Nephron (organoid): Measurements from ENCODE around the gene WASHC3.
A peak's percentile ranks its signal among the peaks of the same experiment; 100 is the strongest.

Source experiments
- H3K27ac Mint-ChIP-seq, 3 experiments: 2 replicates each; pipeline ENCODE4 v1.8.0; 2020; ENCODE audit warnings: mixed read lengths in 3 of 3, mild to moderate bottlenecking in 2 of 3, moderate library complexity in 1 of 3
- H3K27me3 Mint-ChIP-seq: 2 replicates; pipeline ENCODE4 v1.8.0; 2021; ENCODE audit warnings: low read depth, mild to moderate bottlenecking, moderate library complexity, mixed read lengths
- H3K36me3 Mint-ChIP-seq: 2 replicates; pipeline ENCODE4 v1.8.0; 2020; ENCODE audit warnings: low read depth, mixed read lengths
- H3K4me1 Mint-ChIP-seq: 2 replicates; pipeline ENCODE4 v1.8.0; 2020; ENCODE audit warnings: mixed read lengths
- H3K4me3 Mint-ChIP-seq, 3 experiments: 2 replicates each; pipeline ENCODE4 v1.8.0; 2020; ENCODE audit warnings: mild to moderate bottlenecking in 3 of 3, mixed read lengths in 3 of 3, moderate library complexity in 2 of 3
- H3K9me3 Mint-ChIP-seq: 2 replicates; pipeline ENCODE4 v1.8.0; 2020; ENCODE audit warnings: mixed read lengths
- TF ChIP-seq, protein P1 (sequence below), 3 experiments: fragments of 200-600 bp; sonication (generic); IDR thresholded peaks; one replicate each; pipeline ENCODE4 v1.5.0; 2021; ENCODE audit warnings: antibody characterized with exemption in 3 of 3; ENCODE audit not compliant: unreplicated experiment in 3 of 3

Gene WASHC3

DNA sequence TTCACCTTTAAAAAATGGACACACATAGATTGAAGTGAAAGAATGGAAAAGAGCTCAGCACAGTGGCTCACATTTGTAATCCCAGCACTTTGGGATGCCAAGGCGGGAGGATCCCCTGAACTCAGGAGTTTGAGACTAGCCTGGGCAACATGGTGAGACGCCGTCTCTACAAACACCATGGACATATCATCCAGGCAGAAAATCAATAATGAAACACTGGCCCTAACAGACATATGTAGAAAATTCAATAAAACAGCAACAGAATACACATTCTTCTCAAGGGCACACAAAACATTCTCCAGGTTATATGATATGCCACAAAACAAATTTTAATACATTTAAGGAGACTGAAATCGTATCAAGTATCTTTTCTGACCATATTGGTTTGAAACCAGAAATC lies 7.4 kb downstream of the WASHC3 start:
- TF ChIP-seq, protein P1, sequence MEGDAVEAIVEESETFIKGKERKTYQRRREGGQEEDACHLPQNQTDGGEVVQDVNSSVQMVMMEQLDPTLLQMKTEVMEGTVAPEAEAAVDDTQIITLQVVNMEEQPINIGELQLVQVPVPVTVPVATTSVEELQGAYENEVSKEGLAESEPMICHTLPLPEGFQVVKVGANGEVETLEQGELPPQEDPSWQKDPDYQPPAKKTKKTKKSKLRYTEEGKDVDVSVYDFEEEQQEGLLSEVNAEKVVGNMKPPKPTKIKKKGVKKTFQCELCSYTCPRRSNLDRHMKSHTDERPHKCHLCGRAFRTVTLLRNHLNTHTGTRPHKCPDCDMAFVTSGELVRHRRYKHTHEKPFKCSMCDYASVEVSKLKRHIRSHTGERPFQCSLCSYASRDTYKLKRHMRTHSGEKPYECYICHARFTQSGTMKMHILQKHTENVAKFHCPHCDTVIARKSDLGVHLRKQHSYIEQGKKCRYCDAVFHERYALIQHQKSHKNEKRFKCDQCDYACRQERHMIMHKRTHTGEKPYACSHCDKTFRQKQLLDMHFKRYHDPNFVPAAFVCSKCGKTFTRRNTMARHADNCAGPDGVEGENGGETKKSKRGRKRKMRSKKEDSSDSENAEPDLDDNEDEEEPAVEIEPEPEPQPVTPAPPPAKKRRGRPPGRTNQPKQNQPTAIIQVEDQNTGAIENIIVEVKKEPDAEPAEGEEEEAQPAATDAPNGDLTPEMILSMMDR (IDR thresholded peaks at IDR 0.05; ENCODE audit: unreplicated experiment in 3 of 3), result no peak
- Mint-ChIP-seq H3K4me3 (no peak overlapping the region), H3K27ac (no peak overlapping the region), H3K9me3 (peaks cover 3% of the 10 kb centered on the region), H3K27me3 (no peaks in the 10 kb centered on the region), H3K36me3 (peaks cover 61% of the 10 kb centered on the region), H3K4me1 (no peaks in the 10 kb centered on the region)

DNA sequence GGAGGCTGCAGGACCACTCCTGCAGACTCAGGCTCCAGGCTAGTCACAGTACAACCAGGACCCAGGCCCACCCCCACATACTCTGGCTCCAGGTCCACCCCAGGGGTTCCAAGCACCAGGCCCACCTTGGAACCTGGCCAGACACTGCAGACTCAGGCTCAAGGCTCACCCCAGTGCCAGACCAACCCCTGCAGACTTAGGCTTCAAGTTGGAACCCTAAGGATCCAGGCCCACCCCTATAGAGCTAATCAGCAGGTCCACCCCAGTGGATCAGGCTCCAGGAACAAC lies 8.8 kb downstream of the WASHC3 start:
- no peaks in the 10 kb centered on the region for H3K27me3 Mint-ChIP-seq
- peaks cover 56% of the 10 kb centered on the region for H3K36me3 Mint-ChIP-seq
- H3K4me3 Mint-ChIP-seq, result no peak overlapping the region
- H3K27ac Mint-ChIP-seq, result no peak overlapping the region
- H3K4me1 Mint-ChIP-seq, result no peaks in the 10 kb centered on the region
- TF ChIP-seq, protein P1 (IDR thresholded peaks at IDR 0.05; ENCODE audit: unreplicated experiment in 3 of 3), result no peak
- peaks cover 3% of the 10 kb centered on the region for H3K9me3 Mint-ChIP-seq

DNA sequence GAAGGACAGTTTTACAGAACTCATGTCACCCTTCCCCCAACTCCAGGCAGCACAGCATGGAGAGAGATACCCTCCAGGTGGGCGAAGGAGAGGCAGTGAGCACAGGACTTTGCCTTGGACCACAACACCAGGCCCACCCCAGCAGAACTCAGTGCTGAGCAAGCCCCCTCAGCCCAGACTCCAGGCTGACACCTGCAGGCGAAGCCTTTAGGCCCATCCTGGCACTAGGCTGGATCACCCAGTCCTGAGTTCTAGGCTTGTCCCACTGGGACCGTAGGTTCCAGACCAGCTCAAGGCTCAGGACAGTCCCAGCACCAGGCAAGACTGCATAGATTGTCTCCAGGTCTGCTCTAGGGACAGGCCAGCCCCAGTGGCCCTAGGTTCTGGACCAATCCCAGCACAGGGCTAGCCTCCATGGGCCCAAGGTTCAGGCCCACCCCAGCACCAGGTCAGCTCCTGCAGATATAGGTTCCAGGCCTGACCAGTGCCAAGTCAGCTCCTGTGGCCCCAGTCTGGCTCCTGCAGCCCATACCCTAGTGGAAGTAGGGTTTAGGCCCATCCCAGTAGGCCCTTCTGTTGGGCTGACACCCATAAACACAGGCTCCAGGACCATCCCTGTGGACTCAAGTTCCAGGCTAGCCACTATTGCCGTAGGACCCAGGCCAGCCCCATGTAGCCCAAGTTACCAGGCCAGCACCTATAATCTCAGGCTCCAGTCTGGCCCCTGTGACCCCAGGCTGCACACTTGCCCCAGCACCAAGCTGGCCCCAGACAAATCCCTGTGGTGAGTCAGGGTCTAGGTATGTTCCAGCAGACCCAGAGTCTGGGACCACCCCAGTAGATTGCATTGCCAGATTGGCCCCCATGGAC lies 9.4 kb downstream of the WASHC3 start:
- peak overlapping the region in 1 of 3 experiments; percentile 2 for H3K27ac Mint-ChIP-seq
- TF ChIP-seq, protein P1 (IDR thresholded peaks at IDR 0.05; ENCODE audit: unreplicated experiment in 3 of 3), result no peak
- no peak overlapping the region for H3K4me3 Mint-ChIP-seq
- peaks cover 3% of the 10 kb centered on the region for H3K9me3 Mint-ChIP-seq
- H3K36me3 Mint-ChIP-seq, result peaks cover 51% of the 10 kb centered on the region
- no peaks in the 10 kb centered on the region for H3K27me3 Mint-ChIP-seq
- no peaks in the 10 kb centered on the region for H3K4me1 Mint-ChIP-seq

DNA sequence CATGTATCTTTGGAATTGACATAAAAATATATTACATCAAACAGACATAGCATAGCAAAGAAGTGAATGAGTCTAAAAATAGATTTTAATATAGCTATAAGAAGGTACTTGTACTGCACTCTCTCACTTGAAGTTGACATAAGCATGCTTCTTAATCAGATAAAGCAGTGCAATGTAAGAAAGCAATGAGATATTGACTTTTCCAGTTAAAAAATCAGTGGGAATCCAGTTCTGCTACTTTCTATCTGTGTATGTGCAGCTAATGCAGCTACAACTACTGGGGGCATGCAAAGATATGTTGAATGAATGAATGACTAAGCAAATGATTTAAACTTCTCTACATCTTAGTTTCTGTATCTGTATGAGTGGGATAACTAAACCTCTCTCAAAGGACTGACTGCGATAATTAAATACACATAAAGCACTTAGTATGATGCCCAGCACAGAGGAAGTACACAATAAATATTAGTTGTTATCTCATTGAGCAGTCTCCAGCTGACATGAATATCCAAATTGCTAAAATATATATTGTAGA lies 10.3 kb downstream of the WASHC3 start:
- H3K9me3 Mint-ChIP-seq, result peaks cover 3% of the 10 kb centered on the region
- H3K4me3 Mint-ChIP-seq, result no peak overlapping the region
- H3K36me3 Mint-ChIP-seq, result peaks cover 41% of the 10 kb centered on the region
- H3K4me1 Mint-ChIP-seq, result no peaks in the 10 kb centered on the region
- H3K27ac Mint-ChIP-seq, result peak overlapping the region in 1 of 3 experiments; percentile 2
- no peaks in the 10 kb centered on the region for H3K27me3 Mint-ChIP-seq
- TF ChIP-seq, protein P1 (IDR thresholded peaks at IDR 0.05; ENCODE audit: unreplicated experiment in 3 of 3), result no peak

DNA sequence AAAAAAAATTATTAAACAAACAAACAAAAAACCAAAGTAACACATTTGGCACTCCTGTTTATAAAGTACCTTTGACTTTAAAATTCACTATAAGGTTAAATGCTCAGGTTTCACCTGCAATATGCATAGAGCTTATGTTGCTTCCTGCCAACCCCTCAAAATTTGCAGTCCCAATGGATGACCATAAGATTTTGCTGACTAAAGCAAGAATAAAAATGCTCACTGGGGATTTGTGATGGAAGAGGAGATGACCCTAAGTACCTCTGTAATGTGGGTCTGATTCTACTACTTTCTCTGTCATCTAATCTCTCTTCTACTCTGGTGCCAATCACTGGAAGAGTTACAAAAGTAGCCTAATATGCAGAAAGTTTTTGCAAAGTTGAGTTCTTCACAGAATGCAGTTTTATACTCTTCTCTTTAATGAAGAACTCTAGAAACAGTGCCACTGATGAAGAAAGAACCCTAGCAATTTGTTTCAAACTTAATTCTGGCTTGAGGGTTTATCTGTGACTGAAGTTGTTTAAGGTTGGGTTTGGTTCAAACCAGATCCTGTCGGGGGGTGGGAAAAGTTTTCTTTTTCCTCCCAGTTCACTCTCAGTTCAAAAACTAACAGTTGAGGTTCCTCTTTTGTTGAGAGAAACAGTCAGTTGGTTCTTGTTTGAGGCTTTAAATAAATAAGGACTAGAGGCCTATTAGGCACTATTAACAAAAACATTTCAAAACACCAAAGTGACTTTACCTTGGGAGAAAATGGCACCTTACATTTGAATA lies 10.9 kb downstream of the WASHC3 start:
- no peaks in the 10 kb centered on the region for H3K27me3 Mint-ChIP-seq
- H3K4me3 Mint-ChIP-seq, result no peak overlapping the region
- TF ChIP-seq, protein P1 (IDR thresholded peaks at IDR 0.05; ENCODE audit: unreplicated experiment in 3 of 3), result no peak
- H3K4me1 Mint-ChIP-seq, result no peaks in the 10 kb centered on the region
- H3K9me3 Mint-ChIP-seq, result peaks cover 3% of the 10 kb centered on the region
- H3K36me3 Mint-ChIP-seq, result peaks cover 35% of the 10 kb centered on the region
- H3K27ac Mint-ChIP-seq, result no peak overlapping the region
